Neural progenitor cell (in vitro differentiated cells): Measurements from ENCODE around the gene RPL14.

Source experiments
- CTCF ChIP-seq: fragments of 200-600 bp; sonication (generic); IDR thresholded peaks from 2 replicates; pipeline ENCODE4 v1.5.1; 2017; ENCODE audit warnings: antibody characterized with exemption, mild to moderate bottlenecking
- EZH2phosphoT487 ChIP-seq: fragments of 200-600 bp; sonication (generic); IDR thresholded peaks from 2 replicates; pipeline ENCODE4 v1.6.1; 2017; ENCODE audit warnings: antibody characterized with exemption

- TF ChIP-seq CTCF (no peak), EZH2phosphoT487 (no peak)
These were observed 24.3 kb upstream of the RPL14 start for GRCh38 chr3:40432793-40433192.
